Lower leg skin (tissue), 4 donors: Measurements from ENCODE around the gene SMG7. TPM values are rescaled to one million over a fixed set of nuclear protein-coding genes. Genes with fewer than 3 reads are reported as not detected.

Source experiments
- DNase-seq, 2 donors: peaks; one replicate each; pipeline ENCODE4 v3.0.0-alpha.2; 2019; ENCODE audit warnings: low spot score in 2 of 2
- H3K4me3 ChIP-seq: fragments of 200-600 bp; sonication (generic); 2 replicates; pipeline ENCODE4 v1.5.1; 2017; ENCODE audit warnings: mild to moderate bottlenecking, low read depth; ENCODE audit not compliant: poor library complexity, severe bottlenecking
- CTCF ChIP-seq, 3 donors: fragments of 450-650 bp; IDR thresholded peaks; one replicate each; pipeline ENCODE4 v1.5.1; 2016; ENCODE audit warnings: antibody characterized with exemption in 3 of 3, mild to moderate bottlenecking in 3 of 3, moderate library complexity in 2 of 3
- POLR2A ChIP-seq, 2 donors: fragments of 450-650 bp; IDR thresholded peaks; one replicate each; pipeline ENCODE4 v1.6.1; 2016 to 2017; ENCODE audit warnings: antibody characterized with exemption in 2 of 2, mild to moderate bottlenecking in 1 of 2, moderate library complexity in 1 of 2
- WGBS, 2 donors: methylation state at CpG; one replicate each; pipeline ENCODE4 v1.1.5; 2018; 5-methylcytosine and 5-hydroxymethylcytosine counted together
- intact Hi-C: fragments of 100-400 bp; cut with DNase I; formaldehyde crosslinking; loops from one replicate; pipeline ENCODE4 v1.15.0; 2023; ENCODE audit warnings: low total_unique reads
- total RNA-seq, 4 donors: library from RNA; depleted of rRNA; stranded (reverse); fragments of >200 nt; gene quantifications; one replicate each; pipeline ENCODE4 v1.1.0, GENCODE V29; 2016

The SMG7 gene
- total RNA-seq, 4 donors from 2014 or later: 34.8 to 57.9 (median 42.6) TPM

- DNase-seq: no peak
- no peak overlapping the region for H3K4me3 ChIP-seq
- 58 to 63% methylated on average over 3 of the region's 3 CpGs for WGBS, 2 donors
- intact Hi-C loops: no loop called here
- TF ChIP-seq POLR2A (IDR thresholded peaks at IDR 0.05) (no peak), CTCF (IDR thresholded peaks at IDR 0.05) (no peak)
Measured at GRCh38 chr1:183444243-183444642, 28.1 kb upstream of the SMG7 start.

DNA sequence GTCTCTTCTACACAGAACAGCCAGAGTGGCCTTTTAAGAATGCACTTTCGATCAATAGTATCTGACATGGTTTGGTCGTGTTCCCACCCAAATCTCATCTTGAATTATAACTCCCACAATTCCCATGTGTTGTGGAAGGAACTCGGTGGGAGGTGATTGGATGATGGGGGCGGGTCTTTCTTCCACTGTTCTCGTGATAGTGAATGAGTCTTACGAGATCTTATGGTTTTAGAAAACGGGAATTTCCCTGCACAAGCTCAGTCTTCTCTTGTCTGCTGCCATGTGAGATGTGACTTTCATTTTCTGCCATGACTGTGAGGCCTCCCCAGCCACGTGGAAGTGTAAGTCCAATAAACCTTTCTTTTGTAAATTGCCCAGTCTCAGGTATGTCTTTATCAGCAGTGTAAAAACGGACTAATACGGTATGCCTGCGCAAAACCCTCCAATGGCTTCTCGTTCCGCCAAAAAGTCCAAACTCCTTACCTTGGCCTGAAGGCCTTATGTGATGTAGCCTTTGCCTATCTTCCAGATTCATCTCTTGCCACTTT is 23.0 kb upstream of the SMG7 start:
- H3K4me3 ChIP-seq: no peak overlapping the region
- 92 to 93% methylated on average over 13 of the region's 13 CpGs for WGBS, 2 donors
- TF ChIP-seq POLR2A (IDR thresholded peaks at IDR 0.05) (no peak), CTCF (IDR thresholded peaks at IDR 0.05) (no peak)
- no peak for DNase-seq
- intact Hi-C loops: no loop called here

DNA sequence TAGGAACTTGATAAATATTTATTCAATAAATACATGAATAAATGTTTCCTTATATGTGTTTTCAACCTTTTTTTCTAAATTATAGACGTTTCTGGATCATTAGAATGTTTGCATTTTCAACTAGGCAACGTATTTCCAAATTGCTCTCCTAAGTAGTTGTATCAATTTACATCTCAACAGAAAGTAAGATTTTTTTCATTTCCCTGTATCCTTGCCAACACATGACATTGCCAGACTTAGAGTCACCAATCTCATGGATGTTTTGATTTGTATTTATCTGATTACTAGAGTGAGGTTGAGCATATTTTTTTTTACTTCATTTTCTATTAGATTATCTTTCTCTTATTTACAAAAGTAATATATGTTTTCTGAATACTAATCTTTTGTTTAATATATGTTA is 22.2 kb upstream of the SMG7 start:
- no peak overlapping the region for H3K4me3 ChIP-seq
- no peak for TF ChIP-seq CTCF (IDR thresholded peaks at IDR 0.05)
- no peak for TF ChIP-seq POLR2A (IDR thresholded peaks at IDR 0.05)
- no peak for DNase-seq
- intact Hi-C loops: no loop called here
- WGBS, 2 donors: 23 to 32% methylated on average over 2 of the region's 2 CpGs

DNA sequence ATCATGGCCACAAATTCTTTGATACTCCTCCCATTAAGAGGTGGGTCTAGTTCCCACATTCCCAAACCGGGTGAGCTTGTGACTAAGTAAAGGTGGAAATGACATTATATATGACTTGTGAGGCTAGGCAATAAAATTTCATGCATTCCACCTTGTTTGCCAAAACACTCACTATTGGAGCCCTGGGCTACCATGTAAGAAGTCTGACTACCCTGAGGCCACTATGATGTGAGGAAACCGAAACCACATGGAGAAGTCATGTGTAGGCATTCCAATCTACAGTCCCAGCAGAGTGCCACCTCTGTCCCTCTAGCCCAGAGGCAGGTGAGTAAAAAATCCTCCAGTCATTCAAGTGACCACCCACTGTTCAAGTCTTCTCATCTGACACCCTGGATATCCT is 17.9 kb upstream of the SMG7 start:
- no peak overlapping the region for H3K4me3 ChIP-seq
- 44% methylated on average over 2 of the region's 2 CpGs for WGBS, 2 donors
- TF ChIP-seq POLR2A (IDR thresholded peaks at IDR 0.05) (no peak), CTCF (IDR thresholded peaks at IDR 0.05) (no peak)
- DNase-seq: no peak
- intact Hi-C loops: no loop called here

GRCh38 chr1:183456826-183457225 is 15.5 kb upstream of the SMG7 start:
- H3K4me3 ChIP-seq: no peak overlapping the region
- 87 to 94% methylated on average over 1 of the region's 1 CpG for WGBS, 2 donors
- no peak for DNase-seq
- intact Hi-C loops: no loop called here
- TF ChIP-seq CTCF (IDR thresholded peaks at IDR 0.05): no peak
- TF ChIP-seq POLR2A (IDR thresholded peaks at IDR 0.05): no peak

- DNase-seq: no peak
- intact Hi-C loops: no loop called here
- H3K4me3 ChIP-seq: no peak overlapping the region
- TF ChIP-seq POLR2A (IDR thresholded peaks at IDR 0.05): no peak
- no peak for TF ChIP-seq CTCF (IDR thresholded peaks at IDR 0.05)
- 88 to 93% methylated on average over 3 of the region's 3 CpGs for WGBS, 2 donors
Measured at GRCh38 chr1:183457449-183457848, 14.8 kb upstream of the SMG7 start.
